Psoas muscle (tissue), 8 donors: ENCODE results near the gene HGFAC. TPM values are rescaled to one million over a fixed set of nuclear protein-coding genes. Genes with fewer than 3 reads are reported as not detected.

Experiments
- ATAC-seq, 4 donors: fragments of 200-7000 bp; cut with Tn5 transposase; one replicate each; pipeline ENCODE4 v1.9.1; 2020; ENCODE audit warnings: moderate library complexity in 3 of 4, mild to moderate bottlenecking in 2 of 4
- DNase-seq, 2 donors: peaks; one replicate each; pipeline ENCODE4 v3.0.0-alpha.2; 2020
- H3K27ac ChIP-seq: fragments of 200-600 bp; one replicate; pipeline ENCODE4 v1.8.0; 2022
- H3K27me3 ChIP-seq, 3 donors: fragments of 200-600 bp in 1 of 3; one replicate each; pipeline versions ENCODE4 v1.6.1 to v1.8.0; 2013 to 2022; ENCODE audit warnings: low read length in 2 of 3, mild to moderate bottlenecking in 2 of 3, moderate library complexity in 1 of 3; ENCODE audit not compliant: insufficient read depth in 3 of 3
- H3K36me3 ChIP-seq, 2 donors: fragments of 200-600 bp in 1 of 2; one replicate each; pipeline versions ENCODE4 v1.6.1 to v1.8.0; 2013 to 2022; ENCODE audit warnings: low read depth in 1 of 2, mild to moderate bottlenecking in 1 of 2, moderate library complexity in 1 of 2; ENCODE audit not compliant: insufficient read depth in 1 of 2
- H3K4me1 ChIP-seq: fragments of 200-600 bp; one replicate; pipeline ENCODE4 v1.8.0; 2022
- H3K4me3 ChIP-seq: fragments of 200-600 bp; one replicate; pipeline ENCODE4 v1.8.0; 2022; ENCODE audit warnings: mild to moderate bottlenecking
- H3K9me3 ChIP-seq: fragments of 200-600 bp; one replicate; pipeline ENCODE4 v1.8.0; 2022
- CTCF ChIP-seq: fragments of 200-600 bp; IDR thresholded peaks from one replicate; pipeline ENCODE4 v1.8.0; 2022; ENCODE audit warnings: antibody characterized with exemption
- WGBS, 3 donors: extraction: QIAGEN DNeasy Blood & Tissue Kit; methylation state at CpG; one replicate each; pipeline versions ENCODE4 v1.1.6 to v1.1.7; 2013; 5-methylcytosine and 5-hydroxymethylcytosine counted together
- intact Hi-C, 2 donors: fragments of 100-400 bp; cut with DNase I; formaldehyde crosslinking; loops; one replicate each; pipeline versions ENCODE4 v1.11.0 to v1.14.2; 2022
- polyA plus RNA-seq, 3 donors: library from polyadenylated mRNA; stranded (reverse); fragments of 200-250 nt; gene quantifications; one replicate each; pipeline ENCODE4 v1.2.3, GENCODE V29; 2013
- total RNA-seq, 4 donors: library from RNA; stranded (reverse); fragmentation: NEBNext Ultra II Directional in 2 of 4; extraction: Animal tissue kit (Norgen Biotek cat#: 25700) in 2 of 4; gene quantifications; one replicate each; pipeline versions ENCODE4 v1.2.1 to v1.2.4, GENCODE V29; 2021 to 2023
- donor health status: healthy with polysubstance abuse.
- donor health status: DM: no; HTN: no; CAD: no; lungs with moderate emphysema.
- donor health status: Bipolar disorder and iron deficiency.
- donor health status: healthy.
- donor health status: DM: yes; HTN: yes; CAD: no.
- donor health status: DM: no; HTN: no; CAD: no.
- donor health status: DM: no; HTN: no; CAD: no.
- donor health status: DM: yes; HTN: yes; CAD: no.

The HGFAC gene
- total and polyA plus RNA-seq, 7 donors: 0.09 to 1.2 (median 0.39) TPM; not detected in 1

- intact Hi-C loops: no loop called here
- peak; percentile 12 to 48 for DNase-seq
Measured at GRCh38 chr4:3447431-3448395, 5.9 kb downstream of the HGFAC start.

DNA sequence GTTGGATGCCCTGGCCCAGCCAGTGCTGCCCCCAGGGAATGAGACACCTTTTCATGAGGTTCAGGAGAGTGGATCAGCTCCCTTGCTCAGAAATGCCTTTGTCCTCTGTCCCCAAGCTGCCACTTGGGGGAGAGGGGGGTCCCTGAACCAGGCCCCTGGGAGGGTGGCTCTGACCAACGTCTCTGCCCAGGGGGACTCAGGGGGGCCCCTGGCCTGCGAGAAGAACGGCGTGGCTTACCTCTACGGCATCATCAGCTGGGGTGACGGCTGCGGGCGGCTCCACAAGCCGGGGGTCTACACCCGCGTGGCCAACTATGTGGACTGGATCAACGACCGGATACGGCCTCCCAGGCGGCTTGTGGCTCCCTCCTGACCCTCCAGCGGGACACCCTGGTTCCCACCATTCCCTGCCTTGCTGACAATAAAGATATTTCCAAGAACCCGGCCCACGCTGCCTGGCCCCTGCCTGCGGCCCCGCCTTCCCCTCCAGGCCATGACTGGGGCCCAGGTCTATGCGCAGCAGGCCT, 7.3 kb downstream of the HGFAC start:
- Histone ChIP-seq H3K27me3 (no peaks in the 10 kb centered on the region), H3K4me3 (no peak overlapping the region), H3K27ac (no peak overlapping the region), H3K36me3 (no peaks in the 10 kb centered on the region), H3K4me1 (no peaks in the 10 kb centered on the region), H3K9me3 (no peaks in the 10 kb centered on the region)
- ATAC-seq: no peak
- 89 to 98% (median 94%) methylated on average over 17 to 21 of the region's 21 CpGs for WGBS, 3 donors
- intact Hi-C loops: no loop called here
- no peak for TF ChIP-seq CTCF
- DNase-seq: no peak

More at GRCh38 chr4:3447431-3448395, 5.9 kb downstream of the HGFAC start:
- ATAC-seq: no peak
- Histone ChIP-seq H3K4me3 (no peak overlapping the region), H3K27ac (no peak overlapping the region), H3K9me3 (no peaks in the 10 kb centered on the region), H3K4me1 (no peaks in the 10 kb centered on the region), H3K36me3 (no peaks in the 10 kb centered on the region), H3K27me3 (no peaks in the 10 kb centered on the region)
- no peak for TF ChIP-seq CTCF
- WGBS, 3 donors: 89 to 93% (median 91%) methylated on average over 51 to 53 of the region's 53 CpGs

DNA sequence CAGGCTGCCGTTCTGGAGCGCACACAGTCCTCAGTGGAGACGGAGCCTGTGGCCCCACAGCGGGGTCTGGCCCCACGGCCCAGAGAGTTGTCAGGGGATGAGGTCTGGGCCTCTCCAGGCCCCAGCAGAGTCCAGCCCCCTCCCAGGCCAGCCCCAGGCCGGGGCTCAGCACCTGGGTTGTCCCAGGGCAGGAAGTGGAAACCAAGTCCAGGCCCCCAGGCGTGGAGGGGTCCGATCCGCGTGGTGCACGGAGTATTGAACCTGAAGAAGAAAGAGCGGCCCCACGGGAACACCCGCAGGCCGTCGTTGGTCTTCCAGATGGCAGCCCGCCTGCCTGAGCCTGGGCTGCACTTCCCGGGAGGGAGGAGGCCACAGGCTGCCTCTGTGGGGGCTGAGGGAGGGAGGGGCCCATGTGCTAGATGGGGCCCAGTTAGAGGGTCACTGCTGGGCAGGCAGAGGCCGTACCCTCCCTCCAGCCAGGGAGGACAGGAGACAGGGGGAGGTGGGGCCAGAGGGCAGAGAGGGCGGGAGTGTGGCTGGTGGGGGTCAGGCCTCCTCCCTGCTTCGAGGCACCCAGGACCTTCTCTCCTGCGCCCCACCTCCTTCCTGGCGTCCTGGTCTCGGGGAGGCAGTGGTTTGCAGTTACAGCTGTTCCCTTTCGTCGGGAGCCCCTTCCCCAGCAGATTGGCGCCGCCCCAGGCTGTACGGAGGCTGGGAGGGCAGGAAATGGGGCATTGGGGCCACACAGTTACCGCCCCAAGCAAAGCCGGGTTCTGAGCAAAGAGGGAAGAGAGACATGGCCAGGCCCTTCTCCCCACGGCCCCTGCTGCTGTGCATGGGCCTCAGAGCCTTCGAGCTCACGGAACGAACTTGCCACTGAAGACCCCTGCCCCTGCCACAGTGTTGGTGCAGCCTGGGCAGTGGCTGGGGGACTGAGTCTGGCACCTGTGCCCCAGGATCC, 8.1 kb downstream of the HGFAC start:
- no peaks in the 10 kb centered on the region for H3K9me3 ChIP-seq
- DNase-seq (peak in 1 of 2 donors; percentile 50), ATAC-seq (no peak)
- H3K4me1 ChIP-seq: no peaks in the 10 kb centered on the region
- 75 to 83% (median 79%) methylated on average over 32 to 35 of the region's 35 CpGs for WGBS, 3 donors
- TF ChIP-seq CTCF: no peak
- H3K36me3 ChIP-seq: no peaks in the 10 kb centered on the region
- no peaks in the 10 kb centered on the region for H3K27me3 ChIP-seq
- intact Hi-C loops: no loop called here
- H3K27ac ChIP-seq: no peak overlapping the region
- H3K4me3 ChIP-seq: no peak overlapping the region

- peaks cover 6% of the 10 kb centered on the region for H3K9me3 ChIP-seq
- no peaks in the 10 kb centered on the region for H3K36me3 ChIP-seq
- intact Hi-C loops: no loop called here
- no peak overlapping the region for H3K4me3 ChIP-seq
- WGBS, 3 donors: 96 to 98% (median 98%) methylated on average over 4 of the region's 4 CpGs
- no peak for TF ChIP-seq CTCF
- ATAC-seq (no peak), DNase-seq (no peak)
- no peaks in the 10 kb centered on the region for H3K4me1 ChIP-seq
- no peaks in the 10 kb centered on the region for H3K27me3 ChIP-seq
- no peak overlapping the region for H3K27ac ChIP-seq
Measured at GRCh38 chr4:3450643-3451042, 8.9 kb downstream of the HGFAC start.
